Stimulated activated CD8-positive, alpha-beta memory T cell treated with anti-CD3 and anti-CD28 coated beads, Interleukin-4, amount 100 ng/mL, for 48 hours (primary cell): ENCODE measurements around the gene QSOX1.

Source experiments
- DNase-seq: peaks from one replicate; pipeline ENCODE4 v3.0.0-alpha.2; 2020

The QSOX1 gene

GRCh38 chr1:180173451-180173850, 18.8 kb downstream of the QSOX1 start:
- DNase-seq: no peak

DNA sequence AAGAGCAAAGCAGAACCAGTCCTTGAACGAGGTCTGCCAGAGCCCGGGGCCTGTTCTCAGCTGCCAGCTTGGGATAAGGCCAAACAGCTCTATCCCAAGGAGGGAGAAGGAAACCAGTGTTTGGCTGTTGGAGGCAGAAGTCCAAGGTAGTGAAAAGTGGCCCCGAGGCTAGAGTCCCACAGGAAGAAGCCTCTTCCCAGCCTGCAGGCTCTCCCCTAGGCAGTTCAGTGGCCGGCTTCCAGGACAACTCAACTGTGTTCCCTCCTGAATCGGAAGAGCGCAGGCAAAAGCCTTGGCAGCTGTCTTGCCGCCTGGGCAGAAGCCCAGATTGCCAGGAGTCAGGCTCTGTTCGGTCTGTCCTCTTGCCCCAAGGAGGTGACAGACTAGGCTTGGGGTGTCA, 19.3 kb downstream of the QSOX1 start:
- DNase-seq: no peak

DNA sequence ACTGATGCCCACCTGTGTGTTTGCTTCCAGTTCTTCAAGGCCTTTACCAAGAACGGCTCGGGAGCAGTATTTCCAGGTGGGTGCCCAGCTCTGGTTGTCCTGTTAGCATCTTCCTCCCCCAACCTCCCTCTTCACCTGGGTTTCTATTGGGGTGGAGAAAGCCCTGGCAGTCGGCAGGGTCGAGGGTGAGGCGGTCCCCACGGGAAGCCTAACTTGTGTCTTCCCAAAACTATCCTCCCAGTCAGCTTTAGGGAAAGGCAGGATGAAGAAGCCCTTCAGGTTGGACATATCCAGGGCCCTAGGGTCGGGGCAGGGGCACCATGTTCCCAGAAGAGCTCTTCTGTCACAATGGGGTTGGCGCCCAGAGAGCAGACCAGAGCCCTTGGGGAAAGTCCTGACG, 20.6 kb downstream of the QSOX1 start:
- no peak for DNase-seq

DNA sequence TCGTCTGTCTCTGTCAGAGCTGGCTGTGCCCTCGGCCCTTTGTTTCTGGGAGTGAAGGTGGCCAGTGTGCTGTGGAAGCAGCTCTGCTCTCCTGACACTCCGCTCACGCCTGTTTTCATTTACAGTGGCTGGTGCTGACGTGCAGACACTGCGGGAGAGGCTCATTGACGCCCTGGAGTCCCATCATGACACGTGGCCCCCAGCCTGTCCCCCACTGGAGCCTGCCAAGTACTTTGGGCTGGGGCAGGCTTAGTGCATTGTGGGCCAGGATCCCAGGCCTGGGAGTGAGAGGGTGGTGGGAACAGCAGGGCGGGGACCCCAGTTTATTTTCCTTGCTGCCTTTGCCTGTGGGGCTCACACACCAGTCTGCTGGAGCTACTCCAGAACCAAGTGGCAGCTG, 21.1 kb downstream of the QSOX1 start:
- DNase-seq: no peak

- DNase-seq: no peak
Measured at GRCh38 chr1:180176965-180177364, 22.3 kb downstream of the QSOX1 start.

- DNase-seq: no peak
Measured at GRCh38 chr1:180177931-180178330, 23.3 kb downstream of the QSOX1 start.

DNA sequence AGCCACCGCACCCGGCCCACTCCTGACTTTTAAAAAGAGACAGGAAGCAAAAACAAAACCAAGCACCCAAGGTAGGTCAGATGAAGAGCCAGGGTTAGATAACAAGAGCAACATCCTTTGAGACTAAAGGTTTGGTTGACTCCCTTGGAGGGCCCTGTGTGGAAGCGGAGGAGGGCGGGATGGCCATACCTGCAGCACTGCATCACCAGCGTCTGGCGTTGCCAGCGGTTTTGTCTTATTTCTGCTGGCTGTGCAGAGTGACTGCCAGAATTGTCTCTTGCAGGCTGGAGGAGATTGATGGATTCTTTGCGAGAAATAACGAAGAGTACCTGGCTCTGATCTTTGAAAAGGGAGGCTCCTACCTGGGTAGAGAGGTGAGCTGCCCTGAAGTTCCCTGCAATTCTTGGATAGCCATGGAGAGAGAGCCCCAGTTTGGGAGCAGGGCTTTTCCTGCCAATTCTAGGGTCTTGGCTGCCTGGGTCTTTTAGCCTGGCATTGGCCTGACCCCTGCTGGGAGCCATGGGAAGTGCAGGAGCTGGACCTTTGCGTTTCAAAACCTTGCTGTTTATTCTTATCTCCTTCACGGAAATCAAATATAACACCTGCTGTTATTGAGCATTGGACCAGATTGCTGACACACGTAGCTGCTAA, 24.0 kb downstream of the QSOX1 start:
- peak; percentile 84 for DNase-seq

GRCh38 chr1:180179162-180179957, 24.7 kb downstream of the QSOX1 start:
- DNase-seq: no peak

DNA sequence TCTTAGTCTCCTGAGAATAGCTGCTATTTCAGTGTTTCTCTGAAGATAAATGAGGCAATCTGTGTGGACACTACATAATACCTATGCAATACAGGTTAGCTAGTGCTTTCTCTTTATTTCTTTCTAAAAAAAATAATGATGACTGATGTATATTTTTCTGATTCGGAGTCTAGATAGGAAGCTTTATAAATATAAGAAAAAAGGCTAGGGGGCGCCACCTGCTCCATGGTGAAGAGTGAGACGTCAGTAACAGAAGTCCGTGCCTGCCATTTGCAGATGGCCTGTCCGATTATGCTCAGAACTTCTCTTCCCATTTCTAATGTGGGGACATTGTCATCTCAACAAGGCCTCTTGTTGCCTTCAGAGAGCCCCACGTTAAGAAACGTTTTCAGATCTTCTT, 26.4 kb downstream of the QSOX1 start:
- peak; percentile 52 for DNase-seq

- no peak for DNase-seq
Measured at GRCh38 chr1:180181996-180182642, 27.4 kb downstream of the QSOX1 start.

DNA sequence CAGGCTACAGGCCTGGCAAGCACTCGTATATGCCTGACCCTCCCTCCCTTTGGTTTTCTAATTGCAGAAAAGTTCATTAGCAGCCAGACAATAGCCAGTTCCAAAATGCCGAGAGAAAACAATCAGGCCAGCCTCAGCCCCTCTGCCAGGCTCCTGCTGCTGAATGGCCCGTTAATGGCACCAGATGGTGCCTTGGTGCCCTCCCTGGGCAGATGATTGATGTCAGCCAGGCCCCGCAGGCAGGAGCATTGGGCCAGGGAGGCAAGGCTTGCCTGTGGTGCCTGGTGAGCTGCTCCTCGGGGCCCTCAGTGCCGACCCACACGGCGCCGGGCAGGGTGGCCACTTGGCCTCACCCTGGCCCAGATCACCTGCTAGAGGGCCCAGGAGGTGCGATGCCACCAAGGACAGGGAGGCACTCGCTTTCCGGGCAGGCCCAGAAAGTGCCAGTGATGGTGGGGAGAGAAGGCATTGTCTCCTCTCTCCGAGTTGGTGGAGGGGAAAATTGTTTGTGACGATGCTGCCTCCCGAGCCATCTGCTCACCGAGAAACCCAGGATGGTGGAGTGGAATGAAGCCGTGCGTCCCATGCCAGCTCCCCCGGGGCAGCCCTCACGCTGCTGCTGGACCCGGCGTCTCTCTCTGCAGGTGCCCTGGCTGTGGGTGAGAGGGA, 28.1 kb downstream of the QSOX1 start:
- no peak for DNase-seq

- DNase-seq: no peak
Measured at GRCh38 chr1:180183426-180183825, 28.8 kb downstream of the QSOX1 start.

DNA sequence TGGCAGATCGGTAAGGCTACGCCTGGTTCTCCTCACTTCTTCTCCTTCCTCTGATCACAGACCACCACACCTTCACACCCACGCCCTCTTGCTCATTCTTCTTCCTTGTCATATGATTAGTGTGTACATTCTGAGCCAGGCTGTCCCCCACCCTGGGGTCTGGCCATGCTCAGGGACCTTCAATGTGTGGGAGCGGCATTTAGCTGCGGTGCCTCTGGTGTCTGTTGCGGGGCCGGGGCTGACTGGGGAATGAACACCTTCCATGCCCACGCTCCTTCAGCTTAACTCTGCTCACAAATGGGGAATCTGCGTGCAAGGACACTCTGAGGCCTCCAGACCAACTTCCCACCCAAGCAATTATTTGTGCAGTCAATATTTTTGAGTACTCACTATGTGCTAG, 29.4 kb downstream of the QSOX1 start:
- DNase-seq: no peak

GRCh38 chr1:180185281-180185680, 30.6 kb downstream of the QSOX1 start:
- DNase-seq: no peak

DNA sequence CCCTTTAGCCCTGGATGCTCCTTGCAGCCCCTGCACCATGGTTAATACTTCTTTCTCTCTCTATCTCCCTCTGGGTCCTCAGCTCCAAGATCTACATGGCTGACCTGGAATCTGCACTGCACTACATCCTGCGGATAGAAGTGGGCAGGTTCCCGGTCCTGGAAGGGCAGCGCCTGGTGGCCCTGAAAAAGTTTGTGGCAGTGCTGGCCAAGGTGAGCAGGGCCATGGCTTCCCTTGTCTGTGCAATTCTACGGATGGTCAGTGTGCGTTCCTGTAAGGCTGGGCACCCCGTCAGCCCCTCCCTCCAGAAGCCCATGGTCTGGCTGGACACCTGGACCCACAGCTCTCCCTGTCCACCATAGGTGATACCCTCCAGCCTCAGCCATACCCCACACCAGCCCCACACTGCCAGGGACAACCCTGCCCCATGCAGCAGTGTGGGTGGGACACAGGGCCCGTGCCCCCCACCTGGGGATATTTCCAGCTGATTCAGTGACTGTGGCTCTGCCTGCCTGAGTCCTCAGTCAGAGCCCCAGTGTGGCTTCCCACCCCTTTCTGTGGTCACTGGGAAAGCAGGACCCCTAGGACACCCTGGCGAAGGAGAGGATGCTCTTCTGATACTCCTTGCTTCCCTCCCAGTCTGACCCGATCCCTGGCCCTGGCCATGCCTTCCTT, 31.4 kb downstream of the QSOX1 start:
- no peak for DNase-seq

DNA sequence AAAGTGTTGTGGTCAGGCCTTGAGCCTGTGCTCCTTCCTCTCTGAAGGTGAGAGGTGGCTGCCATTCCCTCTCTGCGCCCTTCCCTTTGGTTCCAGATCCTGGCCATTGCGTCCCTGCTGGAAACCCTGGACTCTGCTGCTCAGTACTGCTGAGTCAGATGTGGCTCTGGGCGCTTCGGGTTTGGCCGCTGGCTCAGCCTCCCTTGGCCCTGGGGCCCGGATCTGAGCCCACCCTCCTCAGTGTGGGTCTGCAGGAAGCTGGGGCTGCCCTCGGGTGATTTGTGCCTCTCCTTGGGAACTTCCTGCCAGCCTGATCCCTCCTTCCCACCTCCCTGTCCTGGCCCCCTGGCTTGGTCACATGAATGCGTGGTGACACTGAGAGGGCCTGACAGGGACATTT, 32.2 kb downstream of the QSOX1 start:
- DNase-seq: no peak

- no peak for DNase-seq
Measured at GRCh38 chr1:180187626-180188025, 33.0 kb downstream of the QSOX1 start.

GRCh38 chr1:180188091-180188506, 33.4 kb downstream of the QSOX1 start:
- DNase-seq: peak; percentile 34

DNA sequence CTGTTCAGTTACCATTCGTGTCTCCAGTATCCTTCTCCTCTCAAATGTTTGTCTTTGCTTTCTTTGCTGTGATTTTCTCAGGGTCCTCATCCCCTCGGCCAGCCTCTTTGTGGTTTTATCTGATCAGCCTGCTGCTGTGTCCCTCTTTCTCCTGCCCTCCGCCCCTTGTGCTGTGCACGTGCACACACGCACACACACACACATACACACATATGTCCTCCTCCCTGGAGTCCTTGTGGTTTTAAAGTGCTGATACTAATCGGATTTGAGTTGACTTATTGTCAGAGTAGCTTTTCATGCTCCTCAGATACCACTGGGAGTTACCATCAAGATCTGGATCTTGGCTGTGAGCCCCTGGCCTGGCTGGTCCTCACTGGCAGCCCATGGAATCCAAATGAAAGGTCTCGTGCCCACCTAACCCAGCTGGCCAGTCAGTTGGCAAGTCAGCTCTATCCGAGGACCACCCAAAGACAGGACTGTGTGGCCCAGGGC, 34.1 kb downstream of the QSOX1 start:
- DNase-seq: no peak

DNA sequence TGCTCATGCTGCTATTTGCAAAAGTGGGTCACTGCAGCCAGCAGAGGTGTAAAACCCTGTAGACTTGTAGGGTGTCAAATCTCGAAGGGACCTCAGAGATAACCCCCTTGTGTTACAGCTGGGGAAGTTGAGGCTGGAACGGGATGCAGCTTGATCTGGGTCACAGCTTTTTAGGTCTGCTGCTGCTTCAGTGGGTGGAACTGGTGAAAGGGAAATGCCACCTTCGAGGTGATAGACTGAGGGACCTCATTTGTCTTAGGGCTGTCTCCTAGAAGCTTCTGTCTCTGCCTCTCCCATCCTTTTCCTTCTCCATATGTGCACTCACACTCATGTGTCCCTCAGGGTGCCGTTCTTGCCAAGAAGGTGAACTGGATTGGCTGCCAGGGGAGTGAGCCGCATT, 35.4 kb downstream of the QSOX1 start:
- DNase-seq: no peak

DNA sequence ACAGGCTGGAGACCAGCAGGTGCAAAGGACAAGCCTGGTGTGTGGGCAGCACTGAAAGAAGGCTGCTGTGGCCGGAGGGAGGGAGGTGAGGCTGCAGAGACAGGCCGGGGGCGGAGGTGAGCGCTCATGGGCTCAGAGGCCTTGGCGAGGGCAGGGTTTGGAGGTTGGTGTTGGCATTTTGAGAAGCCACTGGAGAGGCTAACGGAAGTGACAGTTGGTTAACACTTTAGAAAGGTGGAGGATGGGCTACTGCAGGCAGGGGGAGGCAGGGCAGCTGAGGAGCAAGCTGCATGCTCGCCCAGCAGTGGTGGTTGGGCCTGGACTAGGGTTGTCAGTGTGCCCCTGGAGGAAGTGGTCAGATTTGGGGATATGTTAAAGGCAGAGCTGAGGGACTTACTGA, 37.5 kb downstream of the QSOX1 start:
- no peak for DNase-seq

- DNase-seq: no peak
Measured at GRCh38 chr1:180193141-180194047, 38.7 kb downstream of the QSOX1 start.
